Left lung (tissue), 10 donors: ENCODE results near the gene CCDC81. TPM values are rescaled to one million over a fixed set of nuclear protein-coding genes. Genes with fewer than 3 reads are reported as not detected.
A peak's percentile ranks its signal among the peaks of the same experiment; 100 is the strongest.

Source experiments
- ATAC-seq: fragments of 200-7000 bp; cut with Tn5 transposase; one replicate; pipeline ENCODE4 v1.9.1; 2020; ENCODE audit warnings: moderate library complexity
- DNase-seq, 4 donors: peaks; one replicate each; pipeline ENCODE4 v3.0.0-alpha.2; 2013 to 2020
- H3K27ac ChIP-seq, 2 donors: fragments of 200-600 bp; sonication (generic) in 1 of 2; one replicate each; pipeline versions ENCODE4 v1.5.0 to v1.8.0; 2020 to 2021
- H3K27me3 ChIP-seq, 2 donors: fragments of 200-600 bp; sonication (generic) in 1 of 2; one replicate each; pipeline versions ENCODE4 v1.5.0 to v1.8.0; 2020 to 2021
- H3K36me3 ChIP-seq, 2 donors: fragments of 200-600 bp; sonication (generic) in 1 of 2; one replicate each; pipeline versions ENCODE4 v1.5.0 to v1.8.0; 2020 to 2021
- H3K4me1 ChIP-seq, 2 donors: fragments of 200-600 bp; one replicate each; pipeline ENCODE4 v1.8.0; 2021
- H3K4me3 ChIP-seq, 2 donors: fragments of 200-600 bp; sonication (generic) in 1 of 2; one replicate each; pipeline versions ENCODE4 v1.5.0 to v1.8.0; 2020 to 2021; ENCODE audit warnings: mild to moderate bottlenecking in 1 of 2
- H3K9me3 ChIP-seq, 2 donors: fragments of 200-600 bp; sonication (generic) in 1 of 2; one replicate each; pipeline versions ENCODE4 v1.5.0 to v1.8.0; 2020 to 2021
- CTCF ChIP-seq, 2 donors: fragments of 200-600 bp; sonication (generic) in 1 of 2; IDR thresholded peaks; one replicate each; pipeline versions ENCODE4 v1.5.0 to v1.8.0; 2021; ENCODE audit warnings: antibody characterized with exemption in 2 of 2
- intact Hi-C, 2 donors: fragments of 100-400 bp; cut with DNase I; formaldehyde crosslinking; loops; one replicate each; pipeline versions ENCODE4 v1.11.2 to v1.14.2; 2022
- polyA plus RNA-seq, 6 donors: library from polyadenylated mRNA; unstranded; fragments of 120-200 nt; gene quantifications; one replicate each; pipeline ENCODE4 v1.2.1, GENCODE V29; 2013; ENCODE audit not compliant: insufficient read length in 6 of 6
- total RNA-seq, 2 donors: library from RNA; stranded (reverse); fragmentation: NEBNext Ultra II Directional; extraction: Animal tissue kit (Norgen Biotek cat#: 25700); gene quantifications; one replicate each; pipeline ENCODE4 v1.2.1, GENCODE V29; 2021
- donor health status: DM: no; HTN: yes; CAD: no.
- donor health status: DM: no; HTN: no; CAD: no.

The CCDC81 gene
- total and polyA plus RNA-seq, 8 donors = 0.58 to 4.9 (median 3.3) TPM

DNA sequence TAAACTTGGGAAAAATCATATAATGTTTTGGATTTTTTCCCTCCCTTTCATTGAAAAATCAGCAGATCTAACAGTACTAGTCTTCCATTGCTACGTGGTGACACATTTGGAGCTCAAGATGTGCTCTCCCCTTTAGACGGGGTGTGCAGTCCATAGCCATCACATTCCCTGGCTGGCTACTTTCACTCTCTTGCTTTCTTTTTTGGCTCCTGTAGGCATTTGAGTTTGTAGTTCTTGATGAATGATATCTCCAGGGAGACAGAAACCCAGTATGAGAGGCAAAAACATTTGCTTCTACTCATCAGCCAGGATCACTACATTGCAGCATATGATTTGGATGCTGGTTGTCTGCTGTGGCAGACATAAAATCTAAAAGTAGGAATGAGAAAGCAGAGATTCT is 12.1 kb downstream of the CCDC81 start:
- no peak overlapping the region for H3K27ac ChIP-seq
- intact Hi-C loops = no loop called here
- ATAC-seq (no peak), DNase-seq (no peak)
- no peak overlapping the region for H3K4me3 ChIP-seq
- TF ChIP-seq CTCF (IDR thresholded peaks at IDR 0.05) = no peak
- H3K27me3 ChIP-seq = no peaks in the 10 kb centered on the region
- H3K4me1 ChIP-seq = no peaks in the 10 kb centered on the region
- H3K36me3 ChIP-seq = no peaks in the 10 kb centered on the region
- no peaks in the 10 kb centered on the region for H3K9me3 ChIP-seq

- Histone ChIP-seq H3K36me3 (no peaks in the 10 kb centered on the region), H3K4me1 (no peaks in the 10 kb centered on the region), H3K27ac (no peak overlapping the region), H3K27me3 (no peaks in the 10 kb centered on the region), H3K4me3 (no peak overlapping the region), H3K9me3 (no peaks in the 10 kb centered on the region)
- no peak for ATAC-seq
- DNase-seq = no peak
- TF ChIP-seq CTCF (IDR thresholded peaks at IDR 0.05) = no peak
- intact Hi-C loops = no loop called here
Measured at GRCh38 chr11:86388198-86388597, 13.5 kb downstream of the CCDC81 start.

GRCh38 chr11:86390487-86390886 is 15.8 kb downstream of the CCDC81 start:
- H3K4me1 ChIP-seq = no peaks in the 10 kb centered on the region
- no peak overlapping the region for H3K4me3 ChIP-seq
- H3K36me3 ChIP-seq = no peaks in the 10 kb centered on the region
- no peak for TF ChIP-seq CTCF (IDR thresholded peaks at IDR 0.05)
- intact Hi-C loops = no loop called here
- H3K27me3 ChIP-seq = no peaks in the 10 kb centered on the region
- no peaks in the 10 kb centered on the region for H3K9me3 ChIP-seq
- DNase-seq (no peak), ATAC-seq (no peak)
- no peak overlapping the region for H3K27ac ChIP-seq

GRCh38 chr11:86395061-86395551 is 20.4 kb downstream of the CCDC81 start:
- H3K27me3 ChIP-seq = no peaks in the 10 kb centered on the region
- H3K36me3 ChIP-seq = no peaks in the 10 kb centered on the region
- DNase-seq (no peak), ATAC-seq (peak; percentile 32)
- no peak for TF ChIP-seq CTCF (IDR thresholded peaks at IDR 0.05)
- intact Hi-C loops = no loop called here
- no peaks in the 10 kb centered on the region for H3K9me3 ChIP-seq
- no peaks in the 10 kb centered on the region for H3K4me1 ChIP-seq
- H3K27ac ChIP-seq = no peak overlapping the region
- H3K4me3 ChIP-seq = no peak overlapping the region

DNA sequence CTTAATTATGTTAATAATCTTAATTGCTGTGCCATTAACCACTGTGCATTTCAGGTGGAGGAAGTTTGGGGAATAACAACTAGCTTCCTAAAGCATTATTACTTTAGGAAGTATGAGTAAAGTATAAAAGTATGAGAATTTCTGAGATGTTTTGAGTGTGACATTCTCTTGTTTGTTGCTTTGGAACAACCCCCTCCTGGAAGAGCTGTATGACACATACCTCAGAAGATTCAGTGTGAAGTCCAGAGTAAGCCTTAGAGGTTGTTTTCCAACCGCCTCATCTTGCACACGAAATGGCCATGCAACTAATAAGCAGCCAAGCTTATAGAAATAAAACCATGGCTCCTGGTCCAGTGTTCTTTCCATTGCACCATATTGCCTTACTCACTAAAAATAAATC is 21.7 kb downstream of the CCDC81 start:
- H3K4me3 ChIP-seq = no peak overlapping the region
- H3K27ac ChIP-seq = no peak overlapping the region
- TF ChIP-seq CTCF (IDR thresholded peaks at IDR 0.05) = no peak
- no peaks in the 10 kb centered on the region for H3K9me3 ChIP-seq
- no peaks in the 10 kb centered on the region for H3K27me3 ChIP-seq
- DNase-seq (no peak), ATAC-seq (no peak)
- intact Hi-C loops = no loop called here
- no peaks in the 10 kb centered on the region for H3K4me1 ChIP-seq
- no peaks in the 10 kb centered on the region for H3K36me3 ChIP-seq
